GM19395 (cell line): ENCODE results near the gene PTPDC1.
A peak's percentile ranks its signal among the peaks of the same experiment; 100 is the strongest.

Source experiments
- ATAC-seq: cut with Tn5 transposase; IDR thresholded peaks from one replicate; pipeline ENCODE4 v1.9.1; 2021; ENCODE audit warnings: mild to moderate bottlenecking, moderate library complexity; ENCODE audit not compliant: unreplicated experiment

Gene PTPDC1

GRCh38 chr9:94084314-94084713 lies at the start of gene PTPDC1:
Gene PTPDC1, plus strand, starts transcription at chr9:94084464. Its CDS starts 67 bp downstream, at chr9:94084531.
- ATAC-seq = no peak

DNA sequence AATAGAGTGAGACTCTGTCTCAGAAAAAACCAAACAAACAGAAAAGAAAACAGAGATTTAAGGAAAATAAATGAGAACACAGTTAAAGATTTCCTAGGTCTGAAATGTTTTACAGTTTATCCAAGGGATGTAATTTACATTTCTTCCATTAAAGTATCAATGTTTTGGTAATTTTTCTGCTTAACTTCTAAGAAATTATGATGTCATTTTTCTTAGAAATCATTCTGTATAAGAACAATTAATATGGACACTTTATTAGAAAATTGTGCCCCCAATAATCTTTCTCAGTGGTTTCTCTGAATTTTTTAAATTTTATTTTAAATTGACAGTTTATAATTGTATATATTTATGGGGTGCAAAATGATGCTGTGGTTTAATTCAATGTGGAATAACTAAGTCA lies 49.8 kb upstream of the PTPDC1 start:
- no peak for ATAC-seq

DNA sequence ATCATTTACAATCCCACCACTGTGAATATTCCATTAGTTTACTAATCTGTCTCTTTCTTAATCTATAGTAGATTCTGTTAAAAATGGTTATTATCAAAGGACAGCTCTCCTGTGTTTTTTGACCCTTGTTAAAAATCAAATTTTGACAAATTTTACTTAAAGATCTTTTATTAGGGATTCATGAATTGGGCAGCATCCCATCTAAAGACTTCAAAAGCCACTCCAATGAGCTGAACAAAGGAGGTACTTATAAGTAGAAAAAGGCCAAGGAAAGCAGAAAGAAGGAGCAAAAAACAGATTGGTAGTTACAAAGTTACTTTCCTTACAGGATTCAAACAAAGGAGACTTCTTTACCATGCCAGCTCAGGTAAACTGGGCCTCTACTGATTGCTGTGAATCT lies 44.5 kb upstream of the PTPDC1 start:
- no peak for ATAC-seq

- ATAC-seq = no peak
Measured at GRCh38 chr9:94042516-94043360, 41.5 kb upstream of the PTPDC1 start.

DNA sequence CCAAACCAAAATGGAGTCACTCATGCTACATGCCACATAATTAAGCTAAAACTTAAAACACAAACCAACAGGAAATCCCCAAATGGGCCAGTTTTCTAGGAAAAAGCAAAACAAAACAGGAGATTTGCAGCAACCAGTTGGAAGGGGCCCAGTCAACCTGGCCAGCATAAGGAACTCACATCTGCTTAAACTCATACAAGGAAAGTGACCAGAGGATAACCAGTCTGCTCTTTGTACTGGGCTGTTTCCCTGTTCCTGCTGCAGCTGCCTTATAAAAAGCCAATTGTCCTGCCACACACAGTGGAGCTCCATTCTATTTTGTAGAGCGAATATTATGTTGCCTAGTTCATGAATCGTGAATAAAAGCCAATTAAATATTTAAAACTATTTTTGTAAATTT lies 29.5 kb upstream of the PTPDC1 start:
- no peak for ATAC-seq

DNA sequence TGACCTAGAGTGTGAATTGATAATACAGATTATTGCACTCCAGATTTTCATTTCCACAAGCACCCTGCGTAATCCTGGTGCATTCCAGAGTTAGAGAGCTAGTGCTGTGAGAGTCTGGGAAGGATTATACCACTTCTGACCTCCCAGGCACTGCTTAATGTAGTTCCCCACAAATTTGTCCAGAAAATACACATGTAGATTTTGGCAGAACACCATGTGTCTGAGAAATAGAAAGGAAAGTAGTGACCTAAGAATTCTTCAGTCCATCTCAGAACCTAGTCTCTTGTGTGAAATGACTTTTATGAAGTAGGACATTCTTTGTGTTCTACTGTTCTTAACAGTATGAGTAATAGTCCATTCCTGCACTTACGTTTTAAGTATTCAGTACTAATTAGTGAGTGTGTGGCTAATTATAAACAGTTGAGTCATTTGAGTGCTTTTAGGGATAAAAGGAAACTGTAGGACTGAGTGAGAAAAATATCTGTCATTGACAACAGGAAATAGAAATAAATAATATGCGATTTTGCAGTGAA lies 27.8 kb upstream of the PTPDC1 start:
- ATAC-seq = no peak

DNA sequence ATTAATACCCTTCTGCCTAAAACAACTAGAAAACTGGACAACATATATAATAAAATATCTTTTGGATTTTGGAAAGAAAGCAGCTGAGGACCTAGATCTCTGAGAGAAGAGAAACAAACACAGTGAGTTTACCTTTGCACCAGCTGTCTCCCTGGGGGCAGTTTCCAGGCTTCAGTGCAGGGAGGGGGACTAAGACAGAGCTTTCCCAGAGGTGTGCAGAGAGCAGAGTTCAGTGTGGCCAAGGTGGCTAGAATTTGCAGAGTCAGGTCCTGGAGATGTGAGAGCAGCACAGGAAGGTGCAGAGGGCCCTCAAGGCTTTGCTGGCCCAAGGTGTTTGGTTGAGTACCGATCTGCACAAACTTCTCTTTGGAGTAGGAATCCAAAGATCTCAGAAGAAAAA lies 26.3 kb upstream of the PTPDC1 start:
- ATAC-seq = no peak

DNA sequence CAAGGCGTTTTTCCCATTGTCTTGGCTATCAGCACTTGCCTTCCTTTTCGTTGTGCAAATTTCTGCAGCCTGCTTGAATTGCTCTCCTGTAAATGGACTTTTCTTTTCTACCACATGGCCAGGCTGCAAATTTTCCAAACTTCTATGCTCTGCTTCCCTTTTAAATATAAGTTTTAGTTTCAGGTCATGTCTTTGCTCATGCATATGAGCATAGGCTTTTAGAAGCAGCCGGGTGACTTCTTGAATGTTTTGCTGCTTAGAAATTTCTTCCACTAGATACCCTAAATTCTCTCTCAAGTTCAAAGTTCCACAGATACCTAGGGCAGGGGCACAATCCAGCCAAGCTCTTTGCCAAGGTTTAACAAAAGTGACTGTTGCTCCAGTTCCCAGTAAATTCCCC lies 22.4 kb upstream of the PTPDC1 start:
- no peak for ATAC-seq

GRCh38 chr9:94065535-94065961 lies 18.7 kb upstream of the PTPDC1 start:
- peak; percentile 54 for ATAC-seq

DNA sequence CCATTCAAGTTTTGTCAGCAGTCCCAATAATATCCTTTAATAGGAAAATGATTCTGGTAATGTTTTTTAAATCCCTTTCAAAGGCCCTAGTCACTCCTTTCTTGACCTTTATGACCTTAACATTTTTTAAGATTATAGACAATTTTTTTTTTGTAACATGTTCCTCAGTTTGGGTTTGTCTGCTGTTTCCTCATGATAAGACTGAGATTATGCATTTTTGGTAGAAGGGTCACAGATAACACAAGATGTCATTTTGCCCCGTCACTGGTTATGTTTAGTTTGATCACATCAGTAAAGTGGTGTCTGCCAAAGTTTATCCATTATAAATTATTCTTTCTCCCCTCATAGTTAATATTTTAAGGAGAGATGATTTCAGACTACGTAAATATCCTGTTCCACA lies 16.0 kb upstream of the PTPDC1 start:
- no peak for ATAC-seq

- ATAC-seq = no peak
Measured at GRCh38 chr9:94076557-94076956, 7.7 kb upstream of the PTPDC1 start.

DNA sequence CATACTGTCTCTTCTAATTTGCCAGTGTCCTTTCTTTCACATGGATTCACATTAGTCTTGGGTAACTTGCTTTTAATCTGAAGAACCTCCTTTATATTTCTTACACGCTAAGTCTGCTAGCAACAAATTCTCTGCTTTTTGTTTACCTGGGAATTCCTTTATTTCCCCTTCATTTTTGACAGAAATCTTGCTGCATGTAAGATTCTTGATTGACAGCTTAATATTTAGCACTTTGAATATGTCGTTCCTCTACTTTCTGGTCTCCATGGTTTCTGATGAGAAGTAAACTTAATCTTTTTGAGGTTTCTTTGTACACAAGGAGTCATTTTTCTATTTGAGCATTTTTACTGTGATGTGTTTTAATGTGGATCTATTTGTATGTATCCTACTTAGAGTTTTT lies 6.2 kb upstream of the PTPDC1 start:
- no peak for ATAC-seq

DNA sequence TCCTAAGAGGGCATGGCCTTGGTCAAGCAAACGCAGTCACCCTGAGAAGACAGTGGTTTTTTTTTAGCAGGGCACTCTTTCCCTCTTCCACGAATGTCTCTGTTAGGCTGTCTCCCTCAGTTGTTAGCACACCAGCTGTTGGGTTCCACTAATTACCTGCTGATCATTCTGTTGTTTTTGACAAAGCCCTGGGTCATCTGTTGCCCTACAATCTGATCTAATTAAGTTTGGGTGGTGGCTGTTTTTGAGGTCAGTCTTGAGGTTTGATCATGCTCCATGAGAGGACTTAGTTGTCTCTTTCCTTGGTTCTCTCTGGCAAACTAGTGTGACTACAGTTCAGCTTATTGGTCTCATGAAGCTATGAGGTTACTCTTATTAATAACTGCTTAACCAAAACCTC lies 5.0 kb upstream of the PTPDC1 start:
- ATAC-seq = no peak

DNA sequence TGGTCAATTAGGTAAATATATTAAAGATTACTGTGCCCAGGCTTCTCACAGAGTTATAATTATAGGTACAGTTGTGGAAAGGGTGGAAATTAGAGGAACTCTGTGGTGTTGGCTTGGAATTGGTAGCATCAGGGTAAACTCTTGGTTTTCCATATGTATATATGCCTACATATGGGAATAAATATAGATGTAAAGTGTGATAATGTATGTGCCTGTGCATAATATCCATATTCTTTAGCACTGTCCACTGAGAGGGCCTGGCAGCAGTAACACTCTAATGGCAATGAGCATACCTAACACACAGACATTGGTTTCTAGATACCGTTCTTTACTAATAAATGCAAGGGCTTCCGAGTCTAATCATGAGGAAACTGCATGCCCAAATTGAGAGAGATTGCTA lies 4.0 kb upstream of the PTPDC1 start:
- ATAC-seq = no peak

- ATAC-seq = no peak
Measured at GRCh38 chr9:94081435-94081834, 2.8 kb upstream of the PTPDC1 start.

- ATAC-seq = no peak
Measured at GRCh38 chr9:94081864-94082463, 2.3 kb upstream of the PTPDC1 start.

GRCh38 chr9:94082553-94082952 lies 1.7 kb upstream of the PTPDC1 start:
- ATAC-seq = no peak

DNA sequence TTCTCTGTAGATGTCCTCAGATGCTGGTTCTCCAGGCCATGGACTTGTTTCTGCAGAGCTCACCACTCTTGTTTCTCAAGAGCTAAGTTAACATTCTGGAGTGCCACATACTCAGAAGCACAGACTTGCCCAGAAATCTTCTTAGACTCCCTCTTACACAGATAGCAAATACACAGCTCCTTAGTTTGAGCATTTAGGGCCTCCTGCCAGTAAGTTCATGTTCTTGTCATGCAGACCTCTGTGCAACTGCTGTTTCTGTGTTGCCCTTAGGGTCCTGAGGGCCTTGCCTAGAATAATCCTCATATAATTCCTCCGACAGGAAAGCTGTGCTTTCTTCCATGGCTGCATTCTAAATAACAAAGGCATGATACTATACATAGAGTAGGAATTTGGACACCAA lies 1.3 kb upstream of the PTPDC1 start:
- ATAC-seq = no peak

- ATAC-seq = no peak
Measured at GRCh38 chr9:94083384-94083783, 880 bp upstream of the PTPDC1 start.

DNA sequence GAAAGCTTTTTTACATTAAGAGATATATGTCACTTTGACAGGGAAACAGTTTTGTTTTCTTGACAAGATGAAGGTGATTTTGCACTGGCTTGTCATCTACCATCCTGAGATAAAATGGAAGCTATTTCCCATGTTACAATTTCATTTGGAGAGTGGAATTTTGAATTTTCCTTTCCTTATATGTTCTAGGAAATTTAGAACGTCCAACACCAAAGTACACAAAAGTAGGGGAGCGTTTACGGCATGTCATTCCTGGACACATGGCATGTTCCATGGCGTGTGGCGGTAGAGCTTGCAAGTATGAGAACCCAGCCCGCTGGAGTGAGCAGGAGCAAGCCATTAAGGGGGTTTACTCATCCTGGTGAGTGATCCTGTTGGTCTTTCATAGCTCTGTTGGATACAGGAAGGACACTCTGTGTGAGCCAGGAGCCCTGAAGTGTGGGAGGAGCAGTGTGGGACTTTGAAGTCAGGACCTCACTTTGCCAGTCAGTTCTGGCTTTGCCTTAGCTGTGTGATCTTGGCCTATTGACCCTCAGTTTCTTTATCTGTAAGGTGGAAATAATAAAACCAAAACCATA lies 887 bp downstream of the PTPDC1 start:
- no peak for ATAC-seq

DNA sequence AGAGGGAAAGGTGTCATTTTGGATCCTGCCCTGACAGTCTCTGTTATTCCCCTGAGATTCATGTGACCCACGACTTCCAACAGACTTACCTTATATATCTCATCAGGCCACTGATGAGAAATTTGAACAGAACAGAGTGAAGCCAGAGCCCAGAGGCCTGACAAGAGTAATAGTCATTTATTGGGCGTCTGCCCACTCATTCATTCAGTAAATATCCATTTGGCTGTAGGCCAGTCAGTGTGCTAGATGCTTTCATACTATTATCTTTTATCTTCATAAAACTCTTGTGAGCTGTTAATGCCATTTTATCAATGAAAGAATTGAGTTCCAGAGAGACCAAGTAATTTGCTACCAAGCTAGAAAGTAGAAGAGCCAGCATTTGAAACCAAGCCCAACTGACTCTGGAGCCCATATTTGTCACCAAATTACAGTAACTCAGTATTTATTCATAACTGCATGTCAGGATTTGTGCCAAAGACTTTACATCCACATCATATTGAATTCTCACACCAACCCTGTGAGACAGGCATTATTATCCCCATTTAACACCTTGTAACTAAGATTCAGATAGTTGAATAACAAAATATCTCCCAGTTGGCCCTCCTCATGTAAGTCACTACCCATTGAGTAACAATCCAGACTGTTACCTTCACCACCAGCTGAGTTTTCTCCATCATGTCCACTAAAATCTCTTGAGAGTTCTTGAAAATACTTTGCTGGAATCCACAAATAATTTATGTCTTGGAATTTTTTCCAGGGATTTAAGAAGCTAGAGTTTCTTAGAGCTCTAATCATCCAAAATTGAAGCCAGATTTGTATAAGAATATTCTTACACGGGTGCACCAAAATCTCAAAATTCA lies 2.5 kb downstream of the PTPDC1 start:
- ATAC-seq = no peak
